Activated B cell treated with CpG ODN at 0.5 μM for 24 hours (primary cell): ENCODE results near the gene LIN7A. TPM values are rescaled to one million over a fixed set of nuclear protein-coding genes. Genes with fewer than 3 reads are reported as not detected.

Experiments
- ATAC-seq: fragments of 200-7000 bp; cut with Tn5 transposase; one replicate; pipeline ENCODE4 v1.10.0; 2021; ENCODE audit warnings: low read depth, mild to moderate bottlenecking, moderate library complexity
- CTCF ChIA-PET: fragments of 350-600 bp; sonication (Branson Sonifier 250); formaldehyde crosslinking; loops from one replicate; lab custom pipeline; 2021; ENCODE audit warnings: antibody characterized with exemption; lab: Charles Lee
- POLR2A ChIA-PET: fragments of 350-600 bp; sonication (Branson Sonifier 250); formaldehyde crosslinking; loops from one replicate; lab custom pipeline; 2021; ENCODE audit warnings: antibody characterized with exemption; lab: Charles Lee
- DNase-seq: peaks from one replicate; pipeline ENCODE4 v3.0.0; 2022
- H3K27ac Mint-ChIP-seq: one replicate; pipeline ENCODE4 v1.8.0; 2020; ENCODE audit warnings: mixed read lengths
- H3K27me3 Mint-ChIP-seq: one replicate; pipeline ENCODE4 v1.8.0; 2021; ENCODE audit warnings: mixed read lengths
- H3K36me3 Mint-ChIP-seq: one replicate; pipeline ENCODE4 v1.8.0; 2021; ENCODE audit warnings: low read depth, mixed read lengths
- H3K4me1 Mint-ChIP-seq: one replicate; pipeline ENCODE4 v1.8.0; 2021; ENCODE audit warnings: mixed read lengths
- H3K4me3 Mint-ChIP-seq: one replicate; pipeline ENCODE4 v1.8.0; 2020; ENCODE audit warnings: mild to moderate bottlenecking, mixed read lengths
- H3K9me3 Mint-ChIP-seq: one replicate; pipeline ENCODE4 v1.8.0; 2020; ENCODE audit warnings: mixed read lengths
- intact Hi-C: fragments of 100-400 bp; cut with micrococcal nuclease; formaldehyde crosslinking; loops from one replicate; pipeline ENCODE4 v1.15.1; 2024
- total RNA-seq: library from RNA; stranded (reverse); gene quantifications from 2 replicates; pipeline ENCODE4 v1.2.3, GENCODE V29; 2022
- TF ChIP-seq, protein P1 (sequence below): fragments of 200-600 bp; IDR thresholded peaks from one replicate; pipeline ENCODE4 v1.8.0; 2022; ENCODE audit warnings: antibody characterized with exemption, mild to moderate bottlenecking

Gene LIN7A
- total RNA-seq, 1 donor from 2014 or later = not detected

DNA sequence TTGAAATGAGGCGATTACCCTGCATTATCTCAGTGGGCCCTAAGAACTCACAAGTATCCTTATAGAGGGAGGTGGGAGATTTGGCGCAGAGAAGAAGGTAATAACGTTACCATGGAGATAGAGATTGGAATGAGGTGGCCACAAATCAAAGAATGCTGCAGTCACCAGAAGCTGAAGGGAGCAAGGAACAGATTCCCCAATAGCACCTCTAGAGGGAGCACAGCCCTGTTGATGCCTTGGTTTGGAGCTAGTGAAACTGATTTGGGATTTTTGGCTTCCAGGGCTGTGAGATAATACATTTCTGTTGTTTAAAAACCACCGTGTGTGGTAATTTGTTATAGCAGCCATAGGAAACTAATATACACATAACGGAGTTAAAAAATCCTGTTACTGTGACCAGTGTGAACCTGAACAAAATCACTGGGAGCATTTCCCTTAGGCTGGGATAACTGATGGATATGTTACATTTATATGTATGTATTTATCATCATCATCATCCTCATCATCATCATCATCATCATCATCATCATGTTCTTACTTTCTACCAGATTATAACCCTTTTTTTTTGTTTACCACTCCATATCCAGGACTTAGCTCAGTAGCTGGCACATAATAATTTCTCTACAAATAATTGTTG lies 100.3 kb downstream of the LIN7A start:
- DNase-seq (no peak), ATAC-seq (no peak)
- ChIA-PET CTCF (interaction anchor here (0.6 kb wide), 1 partner anchor 704 kb away, joined by 3 read pairs; no protein-coding TSS in a partner anchor), POLR2A (no interaction called here)
- intact Hi-C loops = no loop called here
- no peaks in the 10 kb centered on the region for H3K36me3 Mint-ChIP-seq
- H3K4me3 Mint-ChIP-seq = no peak overlapping the region
- H3K27me3 Mint-ChIP-seq = no peaks in the 10 kb centered on the region
- no peaks in the 10 kb centered on the region for H3K9me3 Mint-ChIP-seq
- TF ChIP-seq, protein P1, sequence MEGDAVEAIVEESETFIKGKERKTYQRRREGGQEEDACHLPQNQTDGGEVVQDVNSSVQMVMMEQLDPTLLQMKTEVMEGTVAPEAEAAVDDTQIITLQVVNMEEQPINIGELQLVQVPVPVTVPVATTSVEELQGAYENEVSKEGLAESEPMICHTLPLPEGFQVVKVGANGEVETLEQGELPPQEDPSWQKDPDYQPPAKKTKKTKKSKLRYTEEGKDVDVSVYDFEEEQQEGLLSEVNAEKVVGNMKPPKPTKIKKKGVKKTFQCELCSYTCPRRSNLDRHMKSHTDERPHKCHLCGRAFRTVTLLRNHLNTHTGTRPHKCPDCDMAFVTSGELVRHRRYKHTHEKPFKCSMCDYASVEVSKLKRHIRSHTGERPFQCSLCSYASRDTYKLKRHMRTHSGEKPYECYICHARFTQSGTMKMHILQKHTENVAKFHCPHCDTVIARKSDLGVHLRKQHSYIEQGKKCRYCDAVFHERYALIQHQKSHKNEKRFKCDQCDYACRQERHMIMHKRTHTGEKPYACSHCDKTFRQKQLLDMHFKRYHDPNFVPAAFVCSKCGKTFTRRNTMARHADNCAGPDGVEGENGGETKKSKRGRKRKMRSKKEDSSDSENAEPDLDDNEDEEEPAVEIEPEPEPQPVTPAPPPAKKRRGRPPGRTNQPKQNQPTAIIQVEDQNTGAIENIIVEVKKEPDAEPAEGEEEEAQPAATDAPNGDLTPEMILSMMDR = no peak
- H3K27ac Mint-ChIP-seq = no peak overlapping the region
- H3K4me1 Mint-ChIP-seq = no peaks in the 10 kb centered on the region

DNA sequence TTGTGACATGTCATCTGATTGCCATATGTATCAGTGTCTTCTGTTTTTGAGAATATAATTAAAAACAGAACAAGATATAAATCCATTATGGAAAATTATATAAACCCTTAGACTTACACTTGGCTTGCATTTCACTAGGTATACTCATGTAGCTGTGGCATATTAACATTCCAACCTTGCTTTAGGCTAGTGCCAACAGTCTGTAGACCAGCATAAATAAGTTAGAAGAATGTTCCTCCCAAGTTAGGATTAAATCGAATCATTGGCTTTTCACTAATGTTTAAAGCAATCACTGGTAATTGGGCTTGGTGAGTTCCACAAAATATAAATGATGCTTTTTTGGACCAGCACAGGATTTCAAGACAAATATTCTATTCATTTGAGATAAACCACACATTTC lies 103.0 kb downstream of the LIN7A start:
- POLR2A ChIA-PET = no interaction called here
- TF ChIP-seq, protein P1 = no peak
- no peaks in the 10 kb centered on the region for H3K4me1 Mint-ChIP-seq
- H3K9me3 Mint-ChIP-seq = no peaks in the 10 kb centered on the region
- DNase-seq (no peak), ATAC-seq (no peak)
- H3K27me3 Mint-ChIP-seq = no peaks in the 10 kb centered on the region
- H3K36me3 Mint-ChIP-seq = no peaks in the 10 kb centered on the region
- no peak overlapping the region for H3K4me3 Mint-ChIP-seq
- no peak overlapping the region for H3K27ac Mint-ChIP-seq
- CTCF ChIA-PET = no interaction called here
- intact Hi-C loops = no loop called here

DNA sequence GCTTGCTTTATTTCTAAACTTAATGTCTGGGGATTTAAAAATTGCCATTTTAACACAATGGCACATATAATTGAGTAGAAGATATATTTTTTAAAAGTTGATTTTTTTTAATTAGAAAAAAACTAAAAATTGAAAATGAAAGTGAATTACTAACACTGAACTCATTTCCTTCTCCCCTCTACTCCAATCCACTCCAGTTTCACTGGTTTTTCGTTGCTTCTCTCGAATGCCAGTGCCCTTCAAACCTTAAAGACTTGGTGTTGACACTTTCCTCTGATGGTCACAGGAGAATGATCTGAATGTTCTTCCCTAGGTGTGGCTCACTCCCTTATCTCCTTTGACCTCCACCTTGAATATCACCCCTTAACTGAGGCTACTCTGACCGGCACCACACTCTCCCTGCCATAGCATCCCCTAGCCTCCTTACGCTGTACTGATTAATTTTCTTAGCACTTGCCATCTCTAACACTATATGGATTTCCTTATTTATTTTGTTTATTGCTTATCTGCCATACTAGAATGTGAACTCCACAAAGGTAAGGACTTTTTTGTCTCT lies 107.1 kb downstream of the LIN7A start:
- no peaks in the 10 kb centered on the region for H3K4me1 Mint-ChIP-seq
- DNase-seq = no peak
- TF ChIP-seq, protein P1 = no peak
- no peak overlapping the region for H3K27ac Mint-ChIP-seq
- no peaks in the 10 kb centered on the region for H3K9me3 Mint-ChIP-seq
- intact Hi-C loops = no loop called here
- no peaks in the 10 kb centered on the region for H3K27me3 Mint-ChIP-seq
- no peaks in the 10 kb centered on the region for H3K36me3 Mint-ChIP-seq
- ATAC-seq = no peak
- CTCF ChIA-PET = no interaction called here
- no peak overlapping the region for H3K4me3 Mint-ChIP-seq
- POLR2A ChIA-PET = no interaction called here

DNA sequence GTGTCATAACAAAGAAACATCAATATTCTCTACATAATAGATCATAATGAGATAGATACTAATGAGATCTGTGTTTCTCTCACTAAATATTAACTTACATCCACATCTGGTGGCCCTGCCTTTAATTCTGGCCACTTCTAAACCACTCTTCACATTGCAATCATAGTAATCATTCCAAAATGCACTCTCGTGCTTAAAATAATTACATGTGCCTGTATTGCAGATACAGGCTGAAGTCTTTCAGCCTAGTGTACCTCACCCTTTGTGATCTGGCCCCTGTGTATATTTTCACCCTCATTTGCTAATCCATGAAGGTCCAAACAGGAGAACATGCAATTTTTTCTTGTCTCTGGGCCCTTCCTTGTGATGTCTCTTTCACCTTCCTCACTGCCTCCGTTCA lies 108.0 kb downstream of the LIN7A start:
- no peak overlapping the region for H3K4me3 Mint-ChIP-seq
- no peaks in the 10 kb centered on the region for H3K4me1 Mint-ChIP-seq
- no peaks in the 10 kb centered on the region for H3K27me3 Mint-ChIP-seq
- no peak overlapping the region for H3K27ac Mint-ChIP-seq
- H3K9me3 Mint-ChIP-seq = no peaks in the 10 kb centered on the region
- intact Hi-C loops = no loop called here
- POLR2A ChIA-PET = no interaction called here
- no peak for DNase-seq
- no peak for ATAC-seq
- no peaks in the 10 kb centered on the region for H3K36me3 Mint-ChIP-seq
- TF ChIP-seq, protein P1 = no peak
- CTCF ChIA-PET = no interaction called here

DNA sequence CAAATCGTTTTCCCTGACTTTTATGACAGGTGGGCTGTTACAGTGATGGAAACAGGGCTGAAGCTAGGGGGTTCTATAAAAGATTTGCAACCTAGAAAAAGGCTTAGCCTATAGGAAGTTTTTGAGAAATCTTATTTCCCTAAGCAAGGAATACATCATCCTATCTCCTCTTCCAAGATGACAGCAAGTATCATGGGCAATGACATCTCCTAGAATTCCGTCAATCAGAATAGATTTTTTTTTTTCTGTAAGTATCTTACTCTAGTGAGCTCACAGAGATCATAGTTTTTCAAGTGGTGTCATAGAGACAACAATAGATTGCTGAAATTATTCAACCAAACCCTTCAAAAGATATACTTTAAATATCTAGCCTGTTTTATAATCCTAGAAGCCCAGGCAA lies 112.2 kb downstream of the LIN7A start:
- CTCF ChIA-PET = no interaction called here
- H3K4me1 Mint-ChIP-seq = no peaks in the 10 kb centered on the region
- H3K27me3 Mint-ChIP-seq = no peaks in the 10 kb centered on the region

More for the DNA sequence above, 112.2 kb downstream of the LIN7A start:
- no peaks in the 10 kb centered on the region for H3K36me3 Mint-ChIP-seq
- DNase-seq = no peak
- H3K9me3 Mint-ChIP-seq = no peaks in the 10 kb centered on the region
- intact Hi-C loops = no loop called here
- ATAC-seq = no peak
- H3K4me3 Mint-ChIP-seq = no peak overlapping the region
- no peak overlapping the region for H3K27ac Mint-ChIP-seq
- TF ChIP-seq, protein P1 = no peak
- POLR2A ChIA-PET = no interaction called here
